HG02759 (cell line): ENCODE measurements around the gene RNF215.

Source experiments
- ATAC-seq: cut with Tn5 transposase; IDR thresholded peaks from one replicate; pipeline ENCODE4 v1.9.1; 2021; ENCODE audit warnings: mild to moderate bottlenecking, moderate library complexity; ENCODE audit not compliant: unreplicated experiment

Gene RNF215

DNA sequence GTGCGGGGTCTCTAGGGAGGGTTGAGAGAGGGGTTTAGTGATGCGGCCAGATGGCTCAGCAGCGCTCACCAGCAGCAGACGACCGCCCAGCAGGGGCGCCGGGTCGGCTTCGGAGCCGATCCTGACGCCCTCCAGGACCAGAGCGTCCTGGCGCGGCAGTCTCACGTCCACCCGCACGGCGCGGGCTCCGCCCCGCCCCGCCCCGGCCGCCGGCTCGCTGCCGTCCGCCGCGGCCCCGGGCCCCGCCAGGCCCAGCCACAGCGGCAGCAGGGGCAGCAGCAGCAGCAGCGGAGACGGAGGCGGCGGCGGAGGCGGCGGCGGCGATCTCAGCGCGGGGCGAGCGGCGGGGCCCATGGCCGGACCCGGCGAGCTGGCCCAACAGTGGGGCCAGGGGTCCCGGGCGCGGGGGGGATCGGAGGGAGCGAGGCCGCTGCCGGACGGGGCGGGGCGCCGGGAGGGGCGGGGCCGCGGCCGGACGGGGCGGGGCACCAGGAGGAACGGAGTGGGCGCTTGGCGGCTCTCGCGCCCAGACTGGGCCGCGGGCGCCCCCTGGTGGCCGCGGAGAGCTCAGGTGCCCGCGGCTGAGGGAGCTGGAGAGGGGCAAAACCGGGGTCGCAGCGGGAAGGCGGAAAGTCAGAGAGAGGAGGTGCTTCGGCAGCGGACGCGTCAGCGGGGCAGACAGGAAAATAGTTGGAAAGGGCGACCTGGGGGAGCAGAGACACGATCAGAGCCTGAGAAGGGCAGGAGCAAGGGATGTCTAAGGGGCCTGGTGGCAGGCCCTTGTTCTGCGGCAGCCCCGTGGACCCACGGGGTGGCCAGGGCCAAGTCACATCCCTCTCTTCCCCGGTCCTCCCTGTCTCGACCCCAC, at the start of gene RNF215:
TSS of gene RNF215 (minus strand) at position 452 of the 868 bp plus-strand sequence. CDS start at position 354, 98 bp downstream.
- peak; percentile 84 for ATAC-seq

DNA sequence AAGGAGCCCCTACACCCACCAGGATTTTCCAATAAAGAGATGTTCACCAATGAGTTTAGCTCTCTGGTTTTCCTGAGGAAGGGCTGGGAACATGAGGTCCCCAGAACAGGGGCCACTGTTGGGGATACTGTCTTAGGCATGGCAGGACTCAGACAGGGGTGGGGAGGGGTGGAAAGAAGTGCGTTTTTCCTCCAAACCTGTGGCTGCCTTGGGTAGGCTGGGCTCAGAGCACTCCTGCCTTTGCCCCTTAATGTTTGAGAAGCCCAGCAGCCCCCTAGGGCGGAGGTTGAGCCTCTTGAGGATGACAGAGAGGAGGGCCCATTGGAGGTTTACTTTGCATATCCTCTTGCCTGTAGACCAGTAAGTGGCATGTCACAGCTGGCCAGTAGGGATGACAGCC, 49.0 kb upstream of the RNF215 start:
- ATAC-seq, result no peak

DNA sequence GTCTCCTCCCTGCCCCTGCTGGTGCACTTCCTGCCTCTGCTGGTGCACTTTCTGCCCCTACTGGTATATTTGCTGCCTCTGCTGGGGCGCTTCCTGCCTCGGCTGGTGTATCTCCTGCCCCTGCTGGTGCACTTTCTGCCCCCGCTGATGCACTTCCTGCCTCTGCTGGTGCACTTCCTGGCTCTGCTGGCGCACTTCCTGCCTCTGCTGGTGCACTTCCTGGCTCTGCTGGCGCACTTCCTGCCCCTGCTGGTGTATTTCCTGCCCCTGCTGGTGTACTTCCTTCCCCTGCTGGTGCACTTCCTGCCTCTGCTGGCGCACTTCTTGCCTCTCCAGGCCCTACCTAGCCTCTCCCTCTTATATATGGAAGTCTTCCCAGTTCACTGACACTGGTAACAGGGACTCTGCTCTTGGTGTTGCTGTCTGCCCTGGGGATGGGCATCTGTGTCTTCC, 48.5 kb upstream of the RNF215 start:
- no peak for ATAC-seq

DNA sequence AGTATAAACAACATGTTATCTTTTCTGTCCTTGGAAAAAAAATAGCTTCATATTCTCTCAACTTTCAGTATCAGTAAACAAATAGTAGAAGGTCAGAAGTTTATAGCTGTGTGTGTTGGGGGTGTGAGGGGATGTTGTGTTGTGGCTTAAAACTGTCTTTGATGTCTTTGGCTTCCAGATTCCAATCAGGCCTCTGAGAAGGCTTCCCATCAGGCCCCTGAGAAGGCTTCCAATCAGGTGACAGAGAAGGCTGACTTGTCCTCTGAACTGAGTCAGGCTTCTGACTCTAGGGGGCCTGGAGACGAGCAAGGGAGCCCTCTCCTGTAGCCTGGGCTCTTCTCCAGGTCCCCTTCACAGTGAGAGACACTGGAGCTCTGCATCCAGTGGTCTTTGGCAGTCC, 47.6 kb upstream of the RNF215 start:
- ATAC-seq, result no peak

DNA sequence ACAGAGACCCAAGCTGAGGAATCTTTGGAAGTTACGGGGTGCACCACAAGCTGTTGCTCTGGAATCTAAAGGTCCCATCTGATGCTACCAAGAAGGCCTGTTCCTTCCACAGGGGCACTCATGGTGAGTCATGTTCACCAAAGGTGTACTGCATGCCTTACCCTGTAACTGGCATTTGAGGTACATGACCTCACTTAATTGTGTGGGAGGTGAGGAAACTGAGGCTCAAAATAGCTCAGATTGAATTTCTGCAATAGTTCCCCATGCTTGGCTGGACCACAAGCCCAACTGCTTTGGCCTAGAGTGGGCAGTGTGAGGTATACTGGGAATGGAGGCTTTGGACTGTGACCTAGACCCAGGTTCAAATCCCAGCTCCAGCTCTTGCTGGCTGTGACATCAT, 46.6 kb upstream of the RNF215 start:
- no peak for ATAC-seq

DNA sequence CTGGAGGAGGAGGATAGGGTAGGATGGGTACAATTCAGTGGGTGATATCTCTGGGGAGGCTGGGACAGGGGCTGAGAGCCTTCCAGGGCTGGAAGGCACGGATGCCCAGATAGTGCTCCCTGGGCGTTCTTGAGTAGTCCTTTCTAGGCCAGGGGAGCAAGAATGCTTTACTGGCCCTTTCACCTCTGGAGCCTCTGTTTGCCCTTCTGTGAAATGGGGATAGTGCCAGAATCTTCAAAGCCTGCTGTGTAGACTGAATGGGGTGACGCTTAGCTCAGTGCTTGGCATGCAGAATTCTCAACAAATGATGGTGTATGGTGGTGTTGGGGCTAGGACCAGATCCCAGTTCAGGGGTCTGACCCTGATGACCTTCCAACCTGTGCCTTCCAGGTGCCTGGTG, 46.0 kb upstream of the RNF215 start:
- ATAC-seq, result no peak

DNA sequence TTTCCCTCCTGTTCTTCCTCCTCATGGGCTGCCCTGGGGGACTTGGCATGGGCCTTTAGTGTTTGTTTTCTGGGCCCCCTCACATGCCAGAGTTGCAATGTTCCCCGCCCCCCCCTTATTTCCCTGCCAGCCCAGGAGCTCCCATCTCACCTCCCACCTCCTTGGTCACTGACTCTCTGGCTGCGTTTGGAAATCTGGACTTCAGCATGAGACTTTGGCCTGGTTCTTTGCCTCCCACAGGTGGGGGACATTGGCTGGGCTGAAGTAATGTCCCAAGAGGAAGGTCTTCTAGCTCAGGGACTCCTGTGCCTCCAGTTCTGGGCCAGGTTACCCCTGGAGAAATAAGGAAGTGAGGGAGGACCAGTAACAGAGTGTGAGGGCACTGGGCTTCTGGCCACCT, 45.3 kb upstream of the RNF215 start:
- ATAC-seq, result no peak

DNA sequence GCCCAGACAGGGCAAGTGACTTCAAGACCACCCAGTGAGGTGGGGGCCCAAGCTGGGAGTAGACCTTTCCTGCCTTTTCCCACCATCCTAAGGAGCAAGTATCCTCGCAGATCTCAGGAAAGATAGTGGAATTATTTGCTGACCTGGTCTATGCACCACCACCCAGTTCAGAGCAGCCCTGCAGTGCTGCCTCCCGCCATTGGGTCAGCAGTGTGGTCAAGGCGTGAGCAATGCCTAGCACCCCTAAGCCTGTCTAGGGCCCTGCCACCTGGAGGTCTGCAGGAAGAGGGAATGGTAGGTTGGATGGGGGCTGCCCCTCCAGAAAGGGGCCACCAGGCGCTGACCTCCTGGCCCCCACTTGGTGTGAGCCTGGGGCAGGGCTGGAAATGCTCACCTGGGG, 44.9 kb upstream of the RNF215 start:
- no peak for ATAC-seq

DNA sequence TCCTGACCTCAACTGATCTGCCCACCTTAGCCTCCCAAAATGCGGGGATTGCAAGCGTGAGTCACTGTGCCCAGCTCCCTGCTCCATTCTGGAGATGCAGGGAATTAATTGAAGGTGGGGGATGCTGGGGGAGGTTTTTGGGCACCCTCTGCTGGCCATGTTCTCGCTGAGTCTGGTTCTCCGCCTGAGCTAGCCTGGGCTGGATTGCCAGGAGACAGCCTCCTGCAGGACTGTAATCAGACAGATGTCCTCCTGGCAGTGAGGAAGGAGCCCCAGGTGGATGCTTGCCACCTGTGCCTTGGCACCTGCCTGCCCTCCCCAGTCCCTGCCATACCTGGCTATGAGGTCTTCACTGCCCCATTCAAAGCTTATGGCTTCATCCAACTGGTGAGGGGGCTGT, 43.7 kb upstream of the RNF215 start:
- no peak for ATAC-seq

DNA sequence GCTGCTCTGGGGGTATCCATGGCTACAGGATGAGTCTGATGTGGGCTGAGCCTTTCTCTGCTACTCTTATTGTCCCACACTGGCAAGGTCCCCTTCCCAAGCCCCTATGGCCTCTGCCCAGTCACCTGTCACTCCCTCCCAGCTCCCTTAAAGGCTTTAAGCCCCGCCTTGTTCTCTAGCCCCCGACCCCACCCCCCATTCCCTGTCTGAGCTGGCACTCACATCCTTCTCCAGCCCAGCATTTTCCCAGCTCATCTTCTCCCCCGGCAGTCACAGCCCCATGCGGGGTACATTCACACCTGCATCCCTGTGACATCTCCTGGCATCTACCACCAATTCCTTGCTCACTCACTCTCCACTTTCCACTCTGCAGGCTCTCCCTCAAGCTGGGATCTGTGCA, 42.7 kb upstream of the RNF215 start:
- ATAC-seq, result no peak

DNA sequence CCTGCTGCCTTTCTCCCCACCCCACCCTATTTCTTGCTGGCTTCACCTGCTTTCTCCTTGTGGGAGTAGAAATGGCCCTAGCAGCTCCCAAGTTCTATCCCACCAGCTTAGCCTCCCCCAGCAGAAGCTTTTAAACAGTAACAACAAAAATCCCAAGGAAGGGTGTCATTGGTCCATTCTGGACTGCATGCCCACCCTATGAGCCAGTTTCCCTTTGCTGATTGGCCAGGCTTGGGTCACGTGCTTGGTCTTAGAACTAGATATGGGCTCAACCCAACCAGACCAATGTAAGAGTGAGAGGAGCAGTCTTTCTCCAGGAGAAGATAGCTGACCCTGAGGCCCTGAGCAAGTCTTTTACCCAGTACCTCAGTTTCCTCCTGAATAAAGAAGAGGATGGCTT, 40.7 kb upstream of the RNF215 start:
- ATAC-seq, result no peak

DNA sequence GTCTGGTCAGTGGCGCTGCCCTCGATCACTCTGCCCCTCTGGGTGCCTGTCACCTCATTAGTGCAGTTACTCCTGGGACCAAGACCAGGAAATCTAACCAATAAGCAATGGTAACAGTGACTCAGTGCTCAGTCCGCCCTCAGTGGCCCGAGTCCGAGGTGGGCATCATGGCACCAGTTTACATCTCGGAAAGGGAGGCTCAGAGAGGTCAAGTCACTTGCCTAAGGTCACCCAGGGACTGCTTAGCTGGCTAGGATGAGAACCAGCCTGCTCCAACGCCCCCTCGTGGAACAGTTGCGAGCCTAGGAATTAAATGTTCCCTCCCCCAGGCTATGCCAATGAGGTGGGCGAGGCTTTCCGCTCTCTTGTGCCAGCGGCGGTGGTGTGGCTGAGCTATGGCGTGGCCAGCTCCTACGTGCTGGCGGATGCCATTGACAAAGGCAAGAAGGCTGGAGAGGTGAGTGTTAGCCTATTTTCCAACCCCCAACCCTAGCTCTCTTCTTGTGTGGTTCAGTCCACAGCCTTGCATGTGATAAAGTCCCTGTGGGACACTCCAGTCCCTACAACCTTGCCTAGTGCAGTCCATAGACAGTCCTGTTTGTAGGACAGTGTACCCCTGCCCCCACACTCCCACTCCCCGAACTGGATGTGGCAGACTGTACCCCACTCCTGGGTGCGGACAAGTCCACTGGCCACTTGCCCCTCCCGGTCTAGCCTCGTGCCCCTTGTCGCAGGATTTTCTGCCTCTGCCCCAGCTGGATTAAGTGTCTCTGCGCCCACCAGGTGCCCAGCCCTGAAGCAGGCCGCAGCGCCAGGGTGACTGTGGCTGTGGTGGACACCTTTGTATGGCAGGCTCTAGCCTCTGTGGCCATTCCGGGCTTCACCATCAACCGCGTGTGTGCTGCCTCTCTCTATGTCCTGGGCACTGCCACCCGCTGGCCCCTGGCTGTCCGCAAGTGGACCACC, 39.5 kb upstream of the RNF215 start:
- no peak for ATAC-seq

DNA sequence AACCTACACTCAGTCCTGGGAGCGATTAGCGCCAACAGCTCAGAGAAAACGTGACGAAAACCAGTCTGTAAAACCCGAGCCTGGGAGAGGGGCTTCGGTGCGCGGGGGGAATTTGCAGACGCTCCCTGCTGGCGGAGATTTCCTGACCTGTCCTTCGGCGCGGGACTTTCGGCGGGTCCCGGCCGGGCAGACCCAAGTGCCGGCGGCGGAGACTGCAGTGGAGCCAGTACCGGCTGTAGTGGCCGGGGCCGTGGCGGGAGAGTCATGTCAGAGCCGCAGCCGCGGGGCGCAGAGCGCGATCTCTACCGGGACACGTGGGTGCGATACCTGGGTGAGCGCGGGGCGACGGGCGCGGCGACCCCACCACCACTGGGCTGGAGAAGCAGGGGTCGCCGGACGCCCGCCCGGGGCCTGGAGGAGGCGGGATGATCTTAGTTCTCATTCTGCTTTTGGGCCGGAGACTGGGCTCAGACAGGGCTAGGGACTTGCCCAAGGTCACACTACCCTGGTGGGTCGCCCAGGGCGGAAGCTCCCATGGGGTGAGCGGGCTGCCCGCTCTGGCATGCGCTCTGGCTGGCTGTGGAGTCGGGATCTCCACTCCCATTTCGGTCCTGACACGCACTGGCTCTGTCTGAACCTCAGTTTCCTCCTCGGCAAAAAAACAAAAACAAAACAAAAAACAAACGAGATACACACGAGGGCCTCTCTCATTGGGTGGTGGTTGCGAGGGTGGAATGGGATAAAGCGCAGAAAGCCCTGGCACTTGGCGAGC, 38.6 kb upstream of the RNF215 start, which contains the start of gene MTFP1:
TSS of gene MTFP1 (plus strand) at position 153 of the 772 bp plus-strand sequence. CDS start at position 265, 112 bp downstream.
- ATAC-seq, result no peak

DNA sequence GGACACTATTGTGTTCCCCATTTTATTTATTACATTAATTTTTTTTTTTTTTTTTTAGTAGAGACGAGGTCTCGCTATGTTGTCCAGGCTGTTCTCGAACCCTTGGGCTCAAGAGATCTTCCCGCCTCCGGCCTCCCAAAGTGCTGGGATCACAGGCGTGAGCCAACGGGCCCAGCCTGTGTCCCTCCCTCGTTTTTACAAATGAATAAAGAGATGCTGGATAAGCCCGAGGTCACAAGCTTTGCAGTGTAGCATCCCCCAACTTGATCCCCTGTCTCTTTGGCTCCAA, 38.1 kb upstream of the RNF215 start:
- no peak for ATAC-seq

DNA sequence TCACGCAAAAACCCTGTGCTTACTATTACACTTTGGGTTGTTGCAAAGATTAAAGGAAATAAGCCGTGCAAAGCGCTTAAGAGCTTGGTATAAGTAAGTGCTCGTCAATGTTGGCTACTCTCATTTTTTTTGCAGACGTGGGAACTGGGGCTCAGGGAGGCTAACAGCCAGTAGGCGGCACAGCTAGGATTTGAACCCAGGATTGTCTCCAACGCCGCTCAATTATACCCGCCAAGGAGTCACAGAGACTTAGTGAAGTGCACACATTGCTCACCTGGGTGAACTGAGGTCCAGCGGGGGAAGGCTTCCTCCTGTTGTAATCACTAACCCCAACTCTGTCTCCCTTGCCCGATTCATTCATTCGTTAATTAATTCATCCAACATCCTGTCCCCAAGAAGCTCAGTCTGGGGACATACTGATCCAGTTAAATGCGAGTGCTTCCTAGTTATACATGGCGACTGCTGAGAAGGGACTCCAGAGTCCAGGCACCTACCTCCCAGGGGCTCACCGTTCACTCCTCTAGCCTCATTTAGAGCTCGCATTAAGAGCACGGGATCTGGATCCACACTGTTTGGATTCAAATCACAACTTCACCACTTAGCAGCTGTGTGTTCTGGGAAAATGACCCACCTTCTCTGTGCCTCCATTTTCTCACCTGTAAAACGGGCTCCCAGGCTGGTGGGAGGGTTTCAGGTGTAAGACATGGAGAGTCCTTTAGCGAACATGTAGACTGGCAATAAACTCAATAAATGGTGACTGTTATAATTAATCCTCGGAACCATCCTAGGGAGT, 37.5 kb upstream of the RNF215 start:
- ATAC-seq, result no peak

DNA sequence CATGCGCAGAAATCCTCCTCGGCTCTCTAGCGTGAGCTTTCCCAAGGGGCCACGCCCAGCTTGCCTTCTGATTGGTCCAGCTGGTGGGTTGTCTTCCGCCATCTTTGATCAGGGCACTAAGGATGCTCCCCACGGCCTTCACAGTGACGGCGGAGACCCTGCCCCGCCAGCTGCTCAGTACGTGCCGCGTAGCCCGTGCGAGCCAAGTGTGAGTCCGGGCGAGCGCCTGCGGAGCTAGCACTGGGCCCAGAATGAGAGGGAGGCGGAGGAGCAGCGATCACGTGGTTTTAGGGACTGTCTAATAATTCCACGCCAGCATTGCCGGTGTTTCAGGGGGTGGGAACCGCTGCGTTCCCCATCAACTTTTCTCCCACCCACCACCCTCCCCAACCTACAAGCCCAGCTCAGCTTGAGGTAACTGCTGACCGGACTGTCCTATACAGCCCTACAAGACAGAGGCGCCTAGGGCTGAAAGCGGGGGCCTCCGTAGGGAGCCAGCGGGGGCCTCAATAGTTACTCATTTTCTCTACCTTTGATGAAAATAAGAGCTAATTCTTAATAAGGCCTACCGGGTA, 36.8 kb upstream of the RNF215 start:
- ATAC-seq, result peak; percentile 84

DNA sequence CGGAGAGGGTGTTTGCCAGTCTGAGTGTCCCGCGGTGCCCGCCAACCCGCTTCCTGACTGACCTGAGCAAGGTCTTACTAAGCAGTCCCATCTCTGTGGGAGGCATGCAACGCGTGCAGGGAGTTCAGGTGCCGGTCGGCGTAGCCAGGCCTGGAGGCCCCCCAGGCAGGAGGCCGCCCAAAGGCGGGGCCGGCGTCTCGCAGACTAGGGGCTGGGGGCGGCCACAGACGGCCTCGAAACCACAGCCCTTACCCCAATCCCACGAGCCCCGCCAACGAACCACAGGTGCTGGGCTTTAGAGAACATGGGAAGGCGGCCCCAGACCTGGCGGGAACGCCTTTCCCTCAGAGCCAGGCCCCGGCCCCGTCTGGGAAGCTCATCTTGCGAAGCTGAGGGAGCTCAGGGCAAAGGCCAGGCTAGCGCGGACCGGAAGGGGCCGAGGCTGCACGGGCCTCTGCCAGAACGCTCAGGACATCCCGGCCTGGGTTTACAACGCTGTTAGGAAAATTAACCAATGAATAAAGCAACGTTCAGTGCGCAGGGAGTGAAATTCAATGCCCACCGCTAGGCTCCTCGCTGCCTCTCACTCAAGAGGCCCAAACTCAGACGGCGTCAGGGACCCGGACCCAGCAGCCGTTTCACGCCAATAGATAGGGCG, 36.2 kb upstream of the RNF215 start:
- ATAC-seq, result peak; percentile 34

DNA sequence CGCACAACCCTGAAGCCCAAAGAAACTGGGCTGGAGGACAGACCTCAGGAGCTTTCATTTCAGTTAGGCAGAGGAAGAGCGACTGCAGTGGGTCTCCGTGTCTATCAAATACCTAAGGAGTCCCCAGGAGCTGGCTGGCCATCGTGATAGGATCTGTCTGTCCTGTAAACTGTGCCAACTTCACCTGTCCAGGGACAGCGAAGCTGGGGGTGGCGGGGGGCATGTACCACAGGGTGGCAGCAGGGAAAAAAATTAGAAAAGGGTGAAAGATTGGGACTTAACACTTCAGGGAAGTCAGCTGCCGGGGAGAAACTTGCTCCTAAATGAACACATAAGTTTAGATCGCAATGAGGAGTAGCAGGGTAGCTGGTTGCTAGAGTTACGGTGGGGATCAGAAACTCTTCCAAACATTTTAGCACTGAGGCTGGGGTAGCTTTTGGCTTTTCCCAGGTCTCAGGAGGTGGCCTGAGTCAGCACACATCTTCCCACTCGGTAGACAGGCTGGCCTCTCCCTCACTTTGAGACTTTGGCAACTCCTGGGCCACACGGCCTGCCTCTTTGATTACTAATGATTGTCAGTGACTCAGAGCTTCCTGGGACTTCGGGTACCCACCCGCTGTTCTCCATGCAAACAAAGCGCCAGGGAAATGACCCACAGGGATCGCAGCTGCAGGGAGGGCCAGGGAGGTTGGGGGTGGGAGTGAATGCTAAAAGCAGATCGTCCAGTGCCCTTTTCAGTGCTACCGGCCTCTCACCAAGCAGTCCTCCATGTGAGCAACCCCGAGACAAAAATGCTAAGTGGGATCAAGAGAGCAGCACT, 35.5 kb upstream of the RNF215 start:
- no peak for ATAC-seq
